Esophagus muscularis mucosa (tissue), 3 donors: ENCODE results near the gene CCDC82.

ENCODE experiments used
- CTCF ChIP-seq, 3 experiments: fragments of 200-600 bp in 2 of 3; fragments of 450-650 bp in 1 of 3; sonication (generic) in 2 of 3; IDR thresholded peaks; one replicate each; pipeline ENCODE4 v1.5.1; 2017 to 2019; ENCODE audit warnings: antibody characterized with exemption in 3 of 3, mild to moderate bottlenecking in 2 of 3, moderate library complexity in 1 of 3
- POLR2A ChIP-seq: fragments of 450-650 bp; IDR thresholded peaks from one replicate; pipeline ENCODE4 v1.6.1; 2017; ENCODE audit warnings: antibody characterized with exemption, moderate library complexity, mild to moderate bottlenecking, low read depth
- POLR2AphosphoS5 ChIP-seq, 2 donors: sonication (generic); formaldehyde crosslinking; IDR thresholded peaks; one replicate each; pipeline ENCODE4 v1.6.1; 2017; ENCODE audit warnings: antibody characterized with exemption in 2 of 2

GRCh38 chr11:96424693-96425092, 35.0 kb upstream of the CCDC82 start:
- no peak for TF ChIP-seq POLR2AphosphoS5 (IDR thresholded peaks at IDR 0.05)
- no peak for TF ChIP-seq POLR2A
- no peak for TF ChIP-seq CTCF (IDR thresholded peaks at IDR 0.05)
